Smooth muscle cell (in vitro differentiated cells): ENCODE results near the gene XRRA1. TPM values are rescaled to one million over a fixed set of nuclear protein-coding genes. Genes with fewer than 3 reads are reported as not detected.
A peak's percentile ranks its signal among the peaks of the same experiment; 100 is the strongest.
"Not testable (repeated sequence)": the region's sequence is repeated elsewhere in the genome, so short reads cannot be mapped to it uniquely, and the experiment has no call there.

Experiments used
- DNase-seq: peaks from one replicate; lab custom pipeline; 2025; ENCODE audit not compliant: unreplicated experiment; lab: John Stamatoyannopoulos, UW
- H2AFZ ChIP-seq: fragments of 200-600 bp; sonication (generic); 2 replicates; pipeline ENCODE4 v1.6.0; 2016; ENCODE audit warnings: antibody characterized with exemption, low read depth, mild to moderate bottlenecking
- H3F3A ChIP-seq: fragments of 200-600 bp; sonication (generic); 2 replicates; pipeline ENCODE4 v1.6.0; 2017; ENCODE audit warnings: antibody characterized with exemption, low read depth
- H3K27ac ChIP-seq: fragments of 200-600 bp; sonication (generic); 2 replicates; pipeline ENCODE4 v1.5.1; 2016; ENCODE audit warnings: low read depth, mild to moderate bottlenecking
- H3K27me3 ChIP-seq: fragments of 200-600 bp; sonication (generic); 2 replicates; pipeline ENCODE4 v1.6.1; 2016; ENCODE audit warnings: low read depth, mild to moderate bottlenecking
- H3K36me3 ChIP-seq: fragments of 200-600 bp; sonication (generic); 2 replicates; pipeline ENCODE4 v1.5.1; 2016; ENCODE audit warnings: low read depth
- H3K4me1 ChIP-seq: fragments of 200-600 bp; sonication (generic); 2 replicates; pipeline ENCODE4 v1.5.1; 2016; ENCODE audit warnings: low read depth
- H3K4me2 ChIP-seq: fragments of 200-600 bp; sonication (generic); 2 replicates; pipeline ENCODE4 v1.6.0; 2016; ENCODE audit warnings: mild to moderate bottlenecking
- H3K4me3 ChIP-seq: fragments of 200-600 bp; sonication (generic); 2 replicates; pipeline ENCODE4 v1.5.1; 2016; ENCODE audit warnings: mild to moderate bottlenecking
- H3K79me2 ChIP-seq: fragments of 200-600 bp; sonication (generic); 2 replicates; pipeline ENCODE4 v1.6.0; 2016; ENCODE audit warnings: low read depth, mild to moderate bottlenecking
- H3K9ac ChIP-seq: fragments of 200-600 bp; sonication (generic); 2 replicates; pipeline ENCODE4 v1.6.0; 2016; ENCODE audit warnings: low read depth
- H3K9me3 ChIP-seq: fragments of 200-600 bp; sonication (generic); replicated peaks from 2 replicates; pipeline ENCODE4 v1.5.1; 2016; ENCODE audit warnings: low read depth
- H4K20me1 ChIP-seq: fragments of 200-600 bp; sonication (generic); 2 replicates; pipeline ENCODE4 v1.6.0; 2016; ENCODE audit warnings: low read depth
- CTCF ChIP-seq: fragments of 200-600 bp; sonication (generic); IDR thresholded peaks from 2 replicates; pipeline ENCODE4 v1.5.1; 2017; ENCODE audit warnings: borderline replicate concordance, mild to moderate bottlenecking, antibody characterized with exemption; ENCODE audit not compliant: insufficient read depth, poor library complexity, severe bottlenecking
- WGBS: methylation state at CpG from one replicate; pipeline ENCODE4 v1.1.7; 2016; ENCODE audit warnings: low lambda C conversion rate; 5-methylcytosine and 5-hydroxymethylcytosine counted together
- polyA plus RNA-seq: library from polyadenylated mRNA; unstranded; fragments of >200 nt; fragmentation: Nextera tagmentation; extraction: Ambion mirVana; gene quantifications from 2 replicates; pipeline ENCODE4 v1.2.1, GENCODE V29; 2016
- total RNA-seq: library from RNA; depleted of rRNA; stranded (reverse); fragments of >200 nt; gene quantifications from 2 replicates; pipeline ENCODE4 v1.2.3, GENCODE V29; 2014

Gene XRRA1
- total and polyA plus RNA-seq, 2 experiments from 2014 or later = 3.8 to 9.4 TPM

GRCh38 chr11:74826901-74827300 is 122.0 kb downstream of the XRRA1 start:
- Histone ChIP-seq H3F3A (peaks cover 10% of the 10 kb centered on the region), H3K9me3 (peaks cover 7% of the 10 kb centered on the region), H3K27ac (no peak overlapping the region), H2AFZ (no peak overlapping the region), H3K9ac (no peak overlapping the region), H3K79me2 (peaks cover 6% of the 10 kb centered on the region), H3K27me3 (no peaks in the 10 kb centered on the region), H3K36me3 (peaks cover 36% of the 10 kb centered on the region), H3K4me1 (no peaks in the 10 kb centered on the region), H4K20me1 (no peaks in the 10 kb centered on the region), H3K4me2 (no peak overlapping the region), H3K4me3 (no peak overlapping the region)
- no peak for TF ChIP-seq CTCF
- 83% methylated on average over 4 of the region's 4 CpGs for WGBS
- DNase-seq = no peak

GRCh38 chr11:74825596-74825995 is 123.3 kb downstream of the XRRA1 start:
- H2AFZ ChIP-seq, H3K4me3 ChIP-seq, DNase-seq, H3K27ac ChIP-seq, H3K27me3 ChIP-seq, H3K9ac ChIP-seq, H3K4me2 ChIP-seq, H3K79me2 ChIP-seq, H3K4me1 ChIP-seq, H3K9me3 ChIP-seq, H4K20me1 ChIP-seq: not testable (repeated sequence)
- peaks cover 12% of the 10 kb centered on the region for H3F3A ChIP-seq
- H3K36me3 ChIP-seq = peaks cover 28% of the 10 kb centered on the region
- WGBS = 72% methylated on average over 2 of the region's 2 CpGs

DNA sequence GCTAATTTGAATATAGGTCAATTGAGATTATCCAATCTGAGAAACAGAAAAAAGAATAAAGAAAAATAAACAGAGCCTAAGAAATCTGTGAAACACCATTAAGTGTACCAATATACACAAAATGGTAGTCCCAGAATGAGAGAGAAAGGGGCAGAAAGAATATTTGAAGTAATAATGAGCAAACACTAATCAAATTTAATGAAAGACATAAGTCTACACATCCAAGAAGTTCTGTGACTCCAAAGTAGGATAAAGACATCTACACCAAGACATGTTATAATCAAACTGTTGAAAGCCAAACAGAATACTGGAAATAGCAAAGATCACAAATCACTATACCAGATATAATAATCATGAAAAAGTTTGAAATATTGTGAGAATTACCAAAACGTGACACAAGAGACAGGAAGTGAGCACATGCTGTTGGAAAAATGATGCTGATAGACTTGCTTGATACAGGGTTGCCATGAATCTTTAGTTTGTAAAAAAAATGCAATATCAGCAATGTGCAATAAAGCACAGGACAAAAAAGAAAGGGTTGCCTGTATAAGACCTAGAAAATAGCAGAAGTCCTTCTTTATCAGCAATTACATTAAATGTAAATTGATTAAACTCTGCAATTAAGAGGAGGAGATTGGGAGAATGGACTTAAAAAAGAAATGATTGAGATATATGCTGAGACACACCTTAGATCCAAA is 124.5 kb downstream of the XRRA1 start:
- Histone ChIP-seq H3K4me1 (peaks cover 3% of the 10 kb centered on the region), H3K79me2 (peaks cover 6% of the 10 kb centered on the region), H3K36me3 (peaks cover 27% of the 10 kb centered on the region), H3F3A (peaks cover 20% of the 10 kb centered on the region), H3K27me3 (no peaks in the 10 kb centered on the region), H3K4me2 (no peak overlapping the region), H3K27ac (no peak overlapping the region), H4K20me1 (no peaks in the 10 kb centered on the region), H3K9me3 (peaks cover 7% of the 10 kb centered on the region), H2AFZ (no peak overlapping the region), H3K4me3 (no peak overlapping the region), H3K9ac (no peak overlapping the region)
- no peak for TF ChIP-seq CTCF
- 89% methylated on average over 1 of the region's 1 CpG for WGBS
- DNase-seq = no peak

GRCh38 chr11:74822170-74822569 is 126.7 kb downstream of the XRRA1 start:
- no peak overlapping the region for H2AFZ ChIP-seq
- H3K4me2 ChIP-seq = peak overlapping the region; percentile 36
- H3K4me3 ChIP-seq = no peak overlapping the region
- no peaks in the 10 kb centered on the region for H3K27me3 ChIP-seq
- H3F3A ChIP-seq = peaks cover 29% of the 10 kb centered on the region
- peaks cover 7% of the 10 kb centered on the region for H3K9me3 ChIP-seq
- no peaks in the 10 kb centered on the region for H4K20me1 ChIP-seq
- H3K27ac ChIP-seq = peak overlapping the region; percentile 17
- H3K4me1 ChIP-seq = peaks cover 3% of the 10 kb centered on the region
- no peak for DNase-seq
- H3K36me3 ChIP-seq = peaks cover 27% of the 10 kb centered on the region
- 45% methylated on average over 5 of the region's 5 CpGs for WGBS
- no peak overlapping the region for H3K9ac ChIP-seq
- TF ChIP-seq CTCF = no peak
- peaks cover 6% of the 10 kb centered on the region for H3K79me2 ChIP-seq
